COR-L47 (cell line): Measurements from ENCODE around the gene MAPK8IP3.
"Not testable (repeated sequence)": the region's sequence is repeated elsewhere in the genome, so short reads cannot be mapped to it uniquely, and the experiment has no call there.

ENCODE experiments used
- DNase-seq: peaks from one replicate; lab custom pipeline; 2025; lab: John Stamatoyannopoulos, UW

The MAPK8IP3 gene

GRCh38 chr16:1787322-1788094 lies 81.5 kb downstream of the MAPK8IP3 start:
- DNase-seq: no peak

- DNase-seq: no peak
Measured at GRCh38 chr16:1788095-1788707, 82.2 kb downstream of the MAPK8IP3 start.

- DNase-seq: no peak
Measured at GRCh38 chr16:1788708-1789100, 82.7 kb downstream of the MAPK8IP3 start.

GRCh38 chr16:1789643-1790045 lies 83.6 kb downstream of the MAPK8IP3 start:
- DNase-seq: no peak

GRCh38 chr16:1790261-1790610 lies 84.2 kb downstream of the MAPK8IP3 start:
- no peak for DNase-seq

GRCh38 chr16:1790611-1791255 lies 84.7 kb downstream of the MAPK8IP3 start:
- no peak for DNase-seq

- no peak for DNase-seq
Measured at GRCh38 chr16:1791256-1791942, 85.4 kb downstream of the MAPK8IP3 start.

- DNase-seq: no peak
Measured at GRCh38 chr16:1791943-1792812, 86.2 kb downstream of the MAPK8IP3 start.

- no peak for DNase-seq
Measured at GRCh38 chr16:1792836-1793577, 87.0 kb downstream of the MAPK8IP3 start.

- no peak for DNase-seq
Measured at GRCh38 chr16:1793578-1794220, 87.7 kb downstream of the MAPK8IP3 start, which contains the start of gene IGFALS. Gene IGFALS (minus strand): TSS chr16:1793705. CDS start chr16:1793652, 53 bp downstream.

GRCh38 chr16:1794221-1794871 lies 88.4 kb downstream of the MAPK8IP3 start:
- no peak for DNase-seq

- no peak for DNase-seq
Measured at GRCh38 chr16:1794908-1795666, 89.1 kb downstream of the MAPK8IP3 start.

- not testable (repeated sequence) for DNase-seq
Measured at GRCh38 chr16:1799263-1799662, 93.3 kb downstream of the MAPK8IP3 start.

GRCh38 chr16:1800701-1801100 lies 94.7 kb downstream of the MAPK8IP3 start:
- DNase-seq: no peak

GRCh38 chr16:1807626-1808025 lies 101.6 kb downstream of the MAPK8IP3 start:
- DNase-seq: no peak

GRCh38 chr16:1808691-1809090 lies 102.7 kb downstream of the MAPK8IP3 start:
- no peak for DNase-seq

- no peak for DNase-seq
Measured at GRCh38 chr16:1809281-1809801, 103.3 kb downstream of the MAPK8IP3 start.

- no peak for DNase-seq
Measured at GRCh38 chr16:1810106-1810505, 104.1 kb downstream of the MAPK8IP3 start.

- DNase-seq: no peak
Measured at GRCh38 chr16:1810536-1810935, 104.5 kb downstream of the MAPK8IP3 start.
